NOMO-1 treated with DMSO at 0.1 percent for 48 hours (cell line): ENCODE results near the gene ART1.
"Not testable (repeated sequence)": the region's sequence is repeated elsewhere in the genome, so short reads cannot be mapped to it uniquely, and the experiment has no call there.

Experiments used
- DNase-seq: peaks from one replicate; lab custom pipeline; 2025; ENCODE audit not compliant: unreplicated experiment; lab: John Stamatoyannopoulos, UW

ART1 gene

DNA sequence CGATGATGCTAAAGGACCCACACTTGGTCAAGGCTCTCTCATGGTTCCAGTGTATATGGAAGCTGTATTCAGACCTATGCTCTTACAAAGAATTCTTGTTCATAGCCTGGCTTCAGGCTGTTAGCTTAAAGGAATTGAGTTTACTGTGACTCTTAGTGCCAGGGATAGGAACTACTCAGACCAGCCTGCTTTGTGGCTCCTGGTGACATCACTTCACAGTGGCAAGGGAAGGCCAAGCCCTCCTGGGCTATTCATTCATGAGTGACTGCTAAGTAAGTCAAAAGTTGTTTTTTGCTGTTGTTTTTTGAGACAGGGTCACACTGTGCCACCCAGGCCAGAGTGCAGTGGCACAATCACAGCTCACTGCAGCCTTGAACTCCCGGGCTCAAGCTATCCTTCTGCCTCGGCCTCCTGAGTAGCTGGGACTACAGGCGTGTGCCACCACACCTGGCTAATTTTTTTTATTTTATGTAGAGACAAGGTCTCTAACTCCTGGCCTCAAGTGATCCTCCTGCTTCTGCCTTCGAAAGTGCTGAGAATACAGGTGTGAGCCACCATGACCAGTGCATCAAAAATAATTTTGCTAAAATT lies 12.8 kb upstream of the ART1 start:
- DNase-seq = no peak

DNA sequence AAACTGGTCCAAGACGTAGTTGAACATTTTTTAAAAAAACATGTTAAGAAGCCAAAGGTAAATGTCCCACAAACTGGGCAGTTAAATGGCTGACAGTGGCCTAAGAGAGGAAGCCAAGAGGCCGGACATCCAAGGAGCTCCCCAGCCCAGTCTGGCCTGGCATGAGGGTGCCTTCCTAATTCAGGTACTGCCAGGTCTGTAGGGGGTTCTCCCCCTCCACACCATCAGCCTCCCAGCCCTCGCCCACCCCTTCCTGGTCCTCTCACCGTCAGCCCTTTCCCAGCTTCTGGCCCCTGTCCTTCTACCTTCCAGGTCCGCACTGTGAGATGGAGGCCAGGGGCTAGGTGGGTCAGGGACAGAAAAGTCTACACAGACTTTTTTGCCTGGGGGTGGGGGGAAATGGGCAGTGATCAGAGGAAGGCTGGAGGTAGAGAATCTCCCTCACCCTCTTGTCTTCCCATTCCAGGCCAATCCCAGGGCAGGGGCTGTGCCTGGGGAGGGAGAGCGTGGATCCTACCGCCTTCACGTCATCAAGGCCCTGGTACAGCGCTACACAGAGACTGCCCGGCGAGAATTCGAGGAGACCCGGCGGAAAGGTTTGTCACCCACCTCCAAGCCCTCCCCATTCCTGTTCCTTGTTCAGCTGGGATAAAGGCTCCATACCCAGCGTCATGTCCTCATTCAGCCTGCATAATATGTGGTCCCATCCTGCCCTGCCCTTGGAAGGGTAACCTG lies 9.1 kb upstream of the ART1 start:
- no peak for DNase-seq

DNA sequence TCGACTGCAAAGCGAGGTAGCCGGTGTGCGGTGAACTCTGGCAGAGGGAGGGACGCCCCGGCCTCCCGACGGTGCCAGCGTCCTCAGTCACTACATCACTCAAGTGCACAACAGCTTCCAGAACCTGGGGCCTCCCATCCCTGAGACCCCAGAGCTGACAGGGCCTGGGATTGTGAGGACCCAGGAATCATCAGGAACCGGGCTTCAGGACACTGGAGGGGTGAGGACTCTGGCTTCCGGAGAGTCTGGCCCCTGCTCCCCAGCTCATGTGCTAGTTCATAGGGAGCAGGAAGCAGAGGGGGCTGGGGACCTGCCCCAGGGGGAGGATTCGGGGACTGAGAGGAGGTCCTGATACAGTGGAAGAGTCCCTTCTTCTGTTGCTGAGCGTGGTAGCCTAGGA lies 7.7 kb upstream of the ART1 start:
- DNase-seq = no peak

DNA sequence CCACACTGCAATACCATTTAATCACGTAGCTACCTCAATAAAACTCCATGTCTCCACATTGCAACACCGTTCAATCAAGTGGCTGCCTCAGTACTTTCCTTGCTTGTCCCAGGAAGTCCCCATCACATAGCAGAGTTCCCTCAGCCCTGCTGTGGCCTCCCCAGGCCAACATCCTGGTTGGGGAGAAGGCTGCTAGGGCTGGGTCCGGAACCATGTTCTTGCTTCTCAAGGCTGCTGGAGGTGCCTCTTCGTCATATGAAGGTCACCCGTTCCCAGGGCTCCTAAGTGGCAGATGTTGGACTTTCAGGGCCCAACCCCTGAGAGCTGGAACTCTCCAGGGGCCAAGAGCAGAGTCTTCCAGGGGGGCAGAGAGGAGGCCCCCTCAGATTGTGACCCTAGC lies 6.4 kb upstream of the ART1 start:
- no peak for DNase-seq

DNA sequence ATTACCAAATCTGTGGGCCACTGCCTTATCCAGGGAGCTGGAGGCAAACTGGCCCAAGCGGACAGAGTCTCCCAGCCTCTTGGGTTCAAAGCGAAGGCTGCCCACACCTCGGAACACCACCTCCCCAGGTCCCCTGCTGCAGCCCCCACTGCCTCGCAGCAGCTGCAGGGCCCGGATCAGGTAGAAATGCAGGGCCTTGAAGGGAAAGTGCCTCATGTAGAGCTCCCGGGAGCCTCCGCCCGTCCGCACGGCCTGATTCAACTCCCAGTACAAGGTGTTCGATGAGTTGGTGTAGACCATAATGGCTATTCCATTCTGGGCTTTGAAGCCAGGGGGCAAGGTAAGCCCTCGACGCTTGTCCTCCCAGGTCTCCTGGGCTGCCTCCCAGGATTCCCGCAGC lies 5.1 kb upstream of the ART1 start:
- no peak for DNase-seq

DNA sequence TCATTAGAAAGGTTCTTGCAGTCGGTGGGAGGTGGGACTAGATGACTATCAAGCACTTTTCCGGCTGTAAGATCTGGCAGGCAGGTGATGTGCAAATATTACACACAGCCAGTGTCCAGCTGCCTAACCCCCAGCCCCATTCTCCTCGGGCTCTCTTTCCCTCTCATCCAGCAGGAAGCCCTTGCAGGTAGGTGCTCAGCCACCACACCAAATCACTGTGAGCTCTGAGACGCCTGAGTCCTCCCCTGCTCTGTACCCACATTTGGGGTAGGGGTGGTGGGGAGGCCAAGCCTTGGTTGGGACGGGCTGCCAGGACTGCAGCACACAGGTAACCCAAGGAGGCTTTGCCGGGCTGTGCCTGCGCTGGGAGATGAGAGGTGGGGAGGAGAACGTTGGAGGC lies 3.7 kb upstream of the ART1 start:
- no peak for DNase-seq

DNA sequence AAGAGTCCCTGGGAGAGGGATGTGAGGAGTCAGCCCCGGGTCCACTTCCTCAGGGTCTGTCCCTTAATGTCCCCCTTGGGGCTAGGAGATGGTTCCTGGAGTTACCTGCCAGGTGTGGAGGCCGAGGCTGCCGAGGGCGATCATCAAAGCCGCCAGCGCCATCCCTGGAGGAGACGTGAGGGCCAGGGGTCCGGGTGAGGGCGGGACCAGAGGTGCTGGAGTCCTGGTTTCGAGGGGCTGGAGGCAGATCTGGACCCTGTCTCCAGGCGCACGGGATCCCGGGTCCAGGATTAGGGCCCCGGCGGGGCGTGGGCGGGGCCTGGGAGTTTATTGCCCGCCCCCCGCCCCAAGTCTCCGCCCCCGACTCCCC lies 3.2 kb upstream of the ART1 start, which contains the start of gene ART5:
ART5 (minus strand) TSS at position 292 of the 370 bp plus-strand sequence; CDS start at position 162, 130 bp downstream.
- DNase-seq = no peak

DNA sequence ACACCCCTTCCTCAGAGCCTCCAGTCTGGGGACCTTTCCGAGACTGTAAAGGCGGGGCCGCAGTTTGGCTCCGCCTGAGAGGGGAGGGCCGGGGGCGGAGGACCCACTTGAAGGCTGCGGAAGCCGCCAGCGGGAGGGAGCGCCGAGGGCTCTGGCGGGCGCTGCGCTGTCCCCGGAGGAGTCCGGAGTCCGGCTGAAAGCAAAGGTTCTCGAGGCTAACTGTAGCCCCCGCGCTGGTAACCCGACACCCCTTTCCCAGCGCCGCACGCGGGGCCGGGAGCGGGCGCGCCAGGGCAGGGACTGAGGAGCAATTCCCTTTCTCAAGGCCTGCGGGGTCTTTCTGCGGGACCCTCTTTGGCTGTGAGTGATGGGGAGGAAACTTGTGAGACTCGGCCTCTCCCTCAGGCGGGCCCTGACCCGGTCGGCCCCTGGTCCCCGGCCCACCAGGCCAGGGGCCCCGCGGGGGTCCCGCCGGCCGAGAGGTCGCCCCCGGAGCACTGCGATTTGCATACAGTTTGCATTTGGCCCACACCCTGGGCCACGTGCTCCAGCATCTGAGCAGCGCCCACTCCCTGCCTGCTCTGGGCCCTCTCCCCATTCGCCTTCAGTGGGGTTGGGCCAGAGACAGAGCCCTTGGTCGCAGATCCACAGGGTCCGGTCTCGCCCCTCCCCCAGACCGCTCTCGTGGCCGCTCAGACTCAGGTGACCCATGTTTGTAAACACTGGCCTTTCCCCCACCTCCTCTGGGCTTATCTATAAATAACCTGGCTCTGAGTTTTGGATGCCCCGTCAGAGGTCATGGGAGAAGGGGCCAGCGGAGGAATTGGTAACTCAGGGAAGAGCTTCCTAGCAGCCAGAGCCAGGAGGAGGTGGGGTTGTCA lies 2.6 kb upstream of the ART1 start:
- DNase-seq = no peak

DNA sequence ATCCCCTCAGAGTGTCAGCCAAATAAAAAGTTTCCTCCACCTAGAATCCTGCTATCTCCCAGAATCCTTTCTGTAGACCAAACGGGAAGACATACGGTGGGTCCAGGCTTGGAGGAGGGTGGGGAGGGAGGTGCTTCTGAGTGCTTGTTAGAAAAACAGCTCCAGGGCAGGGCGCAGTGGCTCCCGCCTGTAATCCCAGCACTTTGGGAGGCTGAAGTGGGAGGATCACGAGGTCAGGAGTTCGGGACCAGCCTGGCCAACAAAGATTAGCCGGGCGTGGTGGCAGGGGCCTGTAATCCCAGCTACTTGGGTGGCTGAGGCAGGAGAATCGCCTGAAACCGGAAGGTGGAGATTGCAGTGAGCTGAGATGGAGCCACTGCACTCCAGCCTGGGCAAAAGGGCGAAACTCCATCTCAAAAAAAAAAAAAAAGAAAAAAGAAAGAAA lies 1.8 kb upstream of the ART1 start:
- not testable (repeated sequence) for DNase-seq

DNA sequence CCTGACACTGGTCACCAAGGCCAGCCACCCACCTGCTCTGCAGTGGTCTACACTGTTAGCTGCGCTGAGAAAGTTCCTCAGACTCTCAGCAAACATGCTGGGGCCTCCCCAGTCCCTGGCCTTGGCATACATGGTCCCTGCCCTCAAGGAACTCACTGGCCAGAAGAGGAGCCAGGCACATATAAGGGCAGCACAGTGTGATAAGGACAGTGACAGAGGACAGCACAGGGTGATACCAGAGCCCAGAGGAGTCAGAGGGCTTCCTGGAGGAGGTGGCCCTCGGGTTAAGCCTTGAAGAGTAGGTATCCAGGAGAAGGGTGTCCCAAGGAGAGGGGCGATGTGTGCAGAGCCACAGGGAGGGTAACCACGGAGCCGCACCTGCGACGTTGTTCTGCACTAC lies 624 bp downstream of the ART1 start:
- DNase-seq = no peak

DNA sequence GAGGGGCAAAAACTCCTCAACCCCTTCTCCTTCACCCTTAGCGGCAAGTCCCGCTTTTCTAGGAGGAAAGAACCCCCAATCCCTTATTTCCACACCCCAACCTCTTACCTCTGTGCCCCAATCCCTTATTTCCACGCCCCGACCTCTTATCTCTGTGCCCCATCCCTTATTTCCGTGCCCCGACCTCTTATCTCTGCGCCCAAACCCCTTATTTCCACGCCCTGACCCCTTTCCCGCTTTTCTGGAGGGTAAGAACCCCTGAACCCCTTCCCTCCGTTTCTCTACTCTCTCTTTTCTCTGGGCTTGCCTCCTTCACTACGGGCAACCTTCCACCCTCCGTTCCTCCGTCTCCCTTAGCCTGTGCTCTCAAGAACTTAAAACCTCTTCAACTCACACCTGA lies 3.9 kb downstream of the ART1 start:
- DNase-seq = not testable (repeated sequence)

DNA sequence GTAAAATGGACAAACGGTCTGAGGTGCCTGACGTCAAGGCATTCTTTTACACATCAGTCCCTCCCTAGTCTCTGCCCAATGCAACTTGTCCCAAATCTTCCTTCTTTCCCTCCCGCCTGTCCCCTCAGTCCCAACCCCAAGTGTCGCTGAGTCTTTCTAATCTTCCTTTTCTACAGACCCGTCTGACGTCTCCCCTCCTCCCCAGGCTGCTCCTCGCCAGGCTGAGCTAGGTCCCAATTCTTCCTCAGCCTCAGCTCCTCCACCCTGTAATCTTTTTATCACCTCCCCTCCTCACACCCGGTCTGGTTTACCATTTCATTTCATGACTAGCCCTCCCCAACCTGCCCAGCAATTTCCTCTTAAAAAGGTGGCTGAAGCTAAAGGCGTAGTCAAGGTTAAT lies 4.4 kb downstream of the ART1 start:
- not testable (repeated sequence) for DNase-seq

DNA sequence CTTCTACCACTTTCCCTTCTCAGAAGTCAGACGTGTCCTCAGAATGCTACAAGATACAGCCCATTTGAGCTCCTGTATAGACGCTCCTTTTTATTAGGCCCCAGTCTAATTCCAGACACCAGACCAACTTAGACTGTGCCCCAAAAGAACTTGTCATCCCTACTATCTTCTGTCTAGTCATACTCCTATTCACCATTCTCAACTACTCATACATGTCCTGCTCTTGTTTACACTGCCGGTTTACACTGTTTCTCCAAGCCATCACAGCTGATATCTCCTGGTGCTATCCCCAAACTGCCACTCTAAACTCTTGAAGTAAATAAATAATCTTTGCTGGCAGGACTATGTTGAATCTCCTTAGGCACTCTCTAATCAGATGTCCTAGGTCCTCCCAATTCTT lies 7.6 kb downstream of the ART1 start:
- DNase-seq = not testable (repeated sequence)

DNA sequence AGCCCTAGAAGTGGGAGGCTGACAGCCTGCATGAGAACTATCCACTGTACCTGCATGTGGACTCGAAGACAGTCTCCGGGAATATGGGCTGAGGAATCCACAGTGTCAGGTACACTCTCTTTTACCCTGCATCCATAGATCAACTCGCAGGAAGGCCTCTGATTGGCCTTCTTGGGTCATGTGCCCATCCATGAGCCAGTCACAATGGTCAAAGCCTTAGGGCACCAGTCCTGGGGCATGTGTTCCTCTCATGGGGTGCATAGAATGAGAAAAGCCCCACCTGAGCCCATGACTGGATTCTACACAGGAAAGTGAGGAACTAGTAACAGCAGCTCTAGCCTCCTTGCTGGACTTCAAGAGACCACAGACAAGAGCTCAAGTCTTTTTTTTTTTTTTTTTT lies 10.6 kb downstream of the ART1 start:
- DNase-seq = no peak

DNA sequence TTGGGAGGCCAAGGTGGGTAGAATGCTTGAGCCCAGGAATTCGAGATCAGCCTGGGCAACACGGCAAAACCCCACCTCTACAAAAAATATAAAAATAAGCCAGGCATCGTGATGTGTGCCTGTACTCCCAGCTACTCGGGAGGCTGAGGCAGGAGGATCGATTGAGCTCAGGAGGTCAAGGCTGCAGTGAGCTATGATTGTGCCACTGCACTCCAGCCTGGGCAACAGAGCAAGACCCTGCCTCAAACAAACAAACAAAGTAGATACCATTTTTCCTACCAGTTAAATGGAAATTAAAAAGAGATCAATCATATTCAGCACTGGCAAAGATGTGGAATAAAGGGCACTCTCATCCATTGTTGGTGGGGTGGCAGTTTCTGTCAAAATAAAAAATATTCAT lies 12.4 kb downstream of the ART1 start:
- DNase-seq = not testable (repeated sequence)

DNA sequence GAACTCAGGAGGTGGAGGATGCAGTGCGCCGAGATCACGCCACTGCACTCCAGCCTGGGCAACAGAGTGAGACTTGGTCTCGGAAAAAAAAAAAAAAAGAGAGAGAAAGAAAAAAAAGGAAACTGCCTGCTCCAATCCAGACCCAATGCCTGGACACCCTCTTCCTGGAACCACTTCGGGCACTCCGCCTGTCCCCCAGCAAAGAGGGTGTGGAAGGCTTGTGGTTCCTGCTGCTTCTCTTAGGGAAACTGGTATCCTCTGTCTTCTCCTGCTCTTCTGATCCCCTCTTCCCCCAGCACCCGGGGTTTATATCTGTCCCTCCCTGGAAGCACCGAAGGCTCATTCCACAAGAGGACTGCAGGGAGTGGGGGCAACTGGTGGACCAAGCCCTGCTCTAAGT lies 13.3 kb downstream of the ART1 start:
- no peak for DNase-seq

DNA sequence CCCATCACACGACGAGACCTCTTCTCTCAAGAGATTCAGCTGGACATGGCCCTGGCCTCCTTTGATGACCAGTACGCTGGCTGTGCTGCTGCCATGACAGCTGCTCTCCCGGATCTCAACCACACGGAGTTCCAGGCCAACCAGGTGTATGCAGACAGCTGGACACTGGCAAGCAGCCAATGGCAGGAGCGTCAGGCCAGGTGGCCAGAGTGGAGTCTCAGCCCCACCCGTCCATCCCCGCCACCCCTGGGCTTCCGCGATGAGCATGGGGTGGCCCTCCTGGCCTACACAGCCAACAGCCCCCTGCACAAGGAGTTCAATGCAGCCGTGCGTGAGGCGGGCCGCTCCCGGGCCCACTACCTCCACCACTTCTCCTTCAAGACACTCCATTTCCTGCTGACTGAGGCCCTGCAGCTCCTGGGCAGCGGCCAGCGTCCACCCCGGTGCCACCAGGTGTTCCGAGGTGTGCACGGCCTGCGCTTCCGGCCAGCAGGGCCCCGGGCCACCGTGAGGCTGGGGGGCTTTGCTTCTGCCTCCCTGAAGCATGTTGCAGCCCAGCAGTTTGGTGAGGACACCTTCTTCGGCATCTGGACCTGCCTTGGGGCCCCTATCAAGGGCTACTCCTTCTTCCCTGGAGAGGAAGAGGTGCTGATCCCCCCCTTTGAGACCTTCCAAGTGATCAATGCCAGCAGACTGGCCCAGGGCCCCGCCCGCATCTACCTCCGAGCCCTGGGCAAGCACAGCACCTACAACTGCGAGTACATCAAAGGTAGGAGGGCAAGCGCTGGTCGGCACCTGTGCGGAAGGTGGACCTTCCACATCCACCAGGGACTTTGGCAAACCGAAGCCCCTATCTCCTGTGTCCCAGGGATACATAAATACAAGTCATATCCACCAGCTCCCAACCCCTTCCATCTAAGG lies 14.9 kb downstream of the ART1 start:
- no peak for DNase-seq

DNA sequence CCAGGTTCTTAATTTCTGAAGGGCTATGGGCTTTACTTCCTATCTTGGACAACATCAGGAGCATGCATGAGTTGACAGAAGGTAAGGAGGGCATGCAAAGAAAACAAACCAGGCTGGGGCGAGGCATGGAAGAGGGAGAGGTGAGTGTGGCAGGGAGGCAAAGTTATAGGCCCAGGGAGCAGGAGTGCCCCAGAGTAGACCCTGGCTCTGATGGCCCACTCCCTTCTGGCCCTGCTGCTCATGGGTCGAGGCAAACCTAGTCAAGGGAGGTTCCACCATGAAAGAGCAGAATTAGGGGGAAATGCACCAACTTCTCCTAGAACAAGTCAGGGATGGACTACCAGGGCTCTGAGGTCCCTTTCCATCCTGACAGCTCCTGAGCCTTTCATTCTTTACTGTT lies 16.0 kb downstream of the ART1 start:
- no peak for DNase-seq

DNA sequence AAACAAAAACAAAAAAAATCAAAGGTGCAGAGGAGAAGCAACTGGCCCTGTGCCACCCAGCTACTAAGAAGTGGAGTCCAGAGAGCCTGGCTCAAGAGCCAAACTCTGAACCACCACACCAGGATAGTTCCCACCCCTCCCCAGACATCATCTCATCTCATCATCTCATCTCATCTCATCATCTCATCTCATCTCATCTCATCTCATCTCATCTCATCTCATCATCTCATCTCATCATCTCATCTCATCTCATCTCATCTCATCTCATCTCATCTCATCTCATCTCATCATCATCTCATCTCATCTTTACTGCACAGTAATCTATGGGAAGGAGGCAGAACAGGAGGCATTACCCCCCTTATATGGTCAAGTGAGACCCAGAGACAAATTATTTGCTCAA lies 17.9 kb downstream of the ART1 start:
- no peak for DNase-seq

DNA sequence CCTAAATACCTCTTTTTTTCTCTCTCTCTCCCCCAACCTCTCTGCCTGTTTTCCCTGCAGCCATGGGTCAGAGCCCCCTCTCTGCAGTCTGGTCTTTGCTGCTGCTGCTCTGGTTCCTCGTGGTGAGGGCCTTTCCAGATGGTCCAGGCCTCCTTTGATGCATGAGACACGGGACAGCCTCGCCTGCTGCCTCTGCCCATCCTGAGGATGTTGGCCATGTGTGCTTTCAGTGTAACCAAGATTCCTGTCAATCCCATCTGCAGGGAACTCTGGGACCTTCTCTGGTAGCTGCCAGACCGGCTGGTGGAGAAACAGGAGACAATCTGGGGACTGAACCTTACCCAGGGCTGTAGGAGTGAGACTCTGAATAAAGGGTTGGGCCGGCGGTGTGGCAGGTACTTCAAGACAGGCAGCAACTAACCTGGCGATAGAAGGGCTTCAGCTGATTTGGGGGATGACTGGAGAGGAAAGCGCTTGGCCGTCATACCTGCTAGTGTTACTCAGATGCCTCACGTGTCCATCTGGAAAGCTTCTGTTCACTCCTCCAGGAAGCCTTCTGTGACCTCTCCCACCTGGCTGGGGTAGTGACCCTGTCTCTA lies 19.2 kb downstream of the ART1 start:
- DNase-seq = no peak
